Body of pancreas (tissue), 4 donors: ENCODE data around the gene NDUFAF4. TPM values are rescaled to one million over a fixed set of nuclear protein-coding genes. Genes with fewer than 3 reads are reported as not detected.
A peak's percentile ranks its signal among the peaks of the same experiment; 100 is the strongest.

Experiments used
- ATAC-seq: fragments of 150-250 bp; one replicate; pipeline ENCODE4 v1.9.1; 2016
- DNase-seq, 4 donors: peaks; one replicate each; pipeline ENCODE4 v3.0.0-alpha.2; 2019
- H3K27ac ChIP-seq, 4 donors: fragments of 200-600 bp; sonication (generic); 1 replicate in 3 of 4; 2 replicates in 1 of 4; pipeline versions ENCODE4 v1.5.1 to v1.6.1; 2016 to 2019; ENCODE audit warnings: mild to moderate bottlenecking in 1 of 4, mixed read lengths in 1 of 4, moderate library complexity in 1 of 4
- H3K27me3 ChIP-seq, 2 donors: fragments of 200-600 bp; sonication (generic); one replicate each; pipeline ENCODE4 v1.6.0; 2016; ENCODE audit warnings: mild to moderate bottlenecking in 1 of 2
- H3K36me3 ChIP-seq, 2 donors: fragments of 200-600 bp; sonication (generic); replicated peaks in 1 of 2; 2 replicates each; pipeline ENCODE4 v1.5.1; 2016; ENCODE audit warnings: low read depth in 2 of 2; ENCODE audit not compliant: insufficient read depth in 1 of 2
- H3K4me1 ChIP-seq: fragments of 200-600 bp; sonication (generic); one replicate; pipeline ENCODE4 v1.6.0; 2016
- H3K4me3 ChIP-seq, 2 donors: fragments of 200-600 bp; sonication (generic); 1 replicate in 1 of 2; 2 replicates in 1 of 2; pipeline ENCODE4 v1.5.1; 2016 to 2019
- H3K9me3 ChIP-seq, 3 donors: fragments of 200-600 bp; sonication (generic); 1 replicate in 2 of 3; 2 replicates in 1 of 3; pipeline ENCODE4 v1.5.1; 2016
- POLR2A ChIP-seq, 3 donors: fragments of 450-650 bp; IDR thresholded peaks; one replicate each; pipeline ENCODE4 v1.6.1; 2016; ENCODE audit warnings: antibody characterized with exemption in 3 of 3, mild to moderate bottlenecking in 2 of 3
- WGBS, 2 donors: methylation state at CpG; one replicate each; pipeline ENCODE4 v1.1.5; 2017; 5-methylcytosine and 5-hydroxymethylcytosine counted together
- intact Hi-C: fragments of 100-400 bp; cut with DNase I; formaldehyde crosslinking; loops from one replicate; pipeline ENCODE4 v1.15.1; 2023
- total RNA-seq, 2 donors: library from RNA; depleted of rRNA; stranded (reverse); fragments of >200 nt; gene quantifications; one replicate each; pipeline ENCODE4 v1.1.0, GENCODE V29; 2016
- TF ChIP-seq, protein P1 (sequence below), 7 experiments: fragments of 450-650 bp in 4 of 7; fragments of 200-600 bp in 3 of 7; sonication (generic) in 3 of 7; IDR thresholded peaks; one replicate each; pipeline ENCODE4 v1.5.1; 2016 to 2019; ENCODE audit warnings: antibody characterized with exemption in 7 of 7

The NDUFAF4 gene
- total RNA-seq, 2 donors from 2014 or later, result 6.2 to 42.2 TPM

DNA sequence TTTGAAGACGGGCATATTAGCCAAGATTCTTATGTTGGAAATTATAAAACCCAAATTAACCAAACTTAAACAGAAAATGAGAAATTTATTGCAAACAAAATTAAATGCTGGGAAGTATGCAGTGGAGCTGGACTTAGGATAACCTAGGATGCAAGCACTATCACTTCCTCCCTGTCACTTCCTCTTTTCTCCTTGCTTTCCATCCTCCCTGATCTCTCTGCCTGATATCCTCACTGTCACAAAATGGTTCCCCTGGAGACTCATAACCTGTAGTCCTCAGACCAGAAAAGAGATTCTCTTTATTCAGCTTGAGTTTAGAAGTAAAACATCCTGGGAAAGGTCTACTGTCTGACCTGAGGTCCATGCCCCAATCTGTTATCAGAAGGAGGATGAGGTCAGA lies 19.4 kb upstream of the NDUFAF4 start:
- no peaks in the 10 kb centered on the region for H3K36me3 ChIP-seq
- intact Hi-C loops, result no loop called here
- H3K4me3 ChIP-seq, result no peak overlapping the region
- no peaks in the 10 kb centered on the region for H3K4me1 ChIP-seq
- ATAC-seq (no peak), DNase-seq (no peak)
- TF ChIP-seq POLR2A (IDR thresholded peaks at IDR 0.05), result no peak
- TF ChIP-seq, protein P1, sequence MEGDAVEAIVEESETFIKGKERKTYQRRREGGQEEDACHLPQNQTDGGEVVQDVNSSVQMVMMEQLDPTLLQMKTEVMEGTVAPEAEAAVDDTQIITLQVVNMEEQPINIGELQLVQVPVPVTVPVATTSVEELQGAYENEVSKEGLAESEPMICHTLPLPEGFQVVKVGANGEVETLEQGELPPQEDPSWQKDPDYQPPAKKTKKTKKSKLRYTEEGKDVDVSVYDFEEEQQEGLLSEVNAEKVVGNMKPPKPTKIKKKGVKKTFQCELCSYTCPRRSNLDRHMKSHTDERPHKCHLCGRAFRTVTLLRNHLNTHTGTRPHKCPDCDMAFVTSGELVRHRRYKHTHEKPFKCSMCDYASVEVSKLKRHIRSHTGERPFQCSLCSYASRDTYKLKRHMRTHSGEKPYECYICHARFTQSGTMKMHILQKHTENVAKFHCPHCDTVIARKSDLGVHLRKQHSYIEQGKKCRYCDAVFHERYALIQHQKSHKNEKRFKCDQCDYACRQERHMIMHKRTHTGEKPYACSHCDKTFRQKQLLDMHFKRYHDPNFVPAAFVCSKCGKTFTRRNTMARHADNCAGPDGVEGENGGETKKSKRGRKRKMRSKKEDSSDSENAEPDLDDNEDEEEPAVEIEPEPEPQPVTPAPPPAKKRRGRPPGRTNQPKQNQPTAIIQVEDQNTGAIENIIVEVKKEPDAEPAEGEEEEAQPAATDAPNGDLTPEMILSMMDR (IDR thresholded peaks at IDR 0.05), result no peak
- no peaks in the 10 kb centered on the region for H3K27me3 ChIP-seq
- 62 to 67% methylated on average over 1 of the region's 1 CpG for WGBS, 2 donors
- H3K27ac ChIP-seq, result no peak overlapping the region
- no peaks in the 10 kb centered on the region for H3K9me3 ChIP-seq

DNA sequence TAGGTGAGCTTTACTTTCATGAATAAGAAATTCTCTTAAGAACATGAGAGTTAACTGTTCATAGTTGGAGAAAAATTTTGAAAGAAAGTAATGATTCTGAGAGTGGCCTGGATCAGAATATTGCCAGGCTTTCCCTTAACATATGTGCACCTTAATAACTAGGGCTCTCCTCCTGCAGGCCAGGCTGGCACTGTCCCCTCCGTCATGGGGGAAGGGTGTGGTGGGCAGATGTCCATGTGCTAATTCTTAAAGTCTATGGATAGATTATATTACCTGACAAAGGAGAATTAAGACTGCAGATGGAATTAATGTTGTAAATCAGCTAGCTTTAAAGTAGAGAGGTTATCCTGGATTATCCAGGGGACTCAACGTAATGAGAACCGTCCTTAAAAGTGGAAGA lies 15.9 kb upstream of the NDUFAF4 start:
- Histone ChIP-seq H3K9me3 (no peaks in the 10 kb centered on the region), H3K4me1 (no peaks in the 10 kb centered on the region), H3K27ac (no peak overlapping the region), H3K27me3 (no peaks in the 10 kb centered on the region), H3K4me3 (no peak overlapping the region), H3K36me3 (no peaks in the 10 kb centered on the region)
- no peak for DNase-seq
- WGBS, 2 donors, result 62 to 72% methylated on average over 3 of the region's 3 CpGs
- intact Hi-C loops, result no loop called here
- no peak for ATAC-seq
- no peak for TF ChIP-seq POLR2A (IDR thresholded peaks at IDR 0.05)
- TF ChIP-seq, protein P1 (IDR thresholded peaks at IDR 0.05), result no peak

DNA sequence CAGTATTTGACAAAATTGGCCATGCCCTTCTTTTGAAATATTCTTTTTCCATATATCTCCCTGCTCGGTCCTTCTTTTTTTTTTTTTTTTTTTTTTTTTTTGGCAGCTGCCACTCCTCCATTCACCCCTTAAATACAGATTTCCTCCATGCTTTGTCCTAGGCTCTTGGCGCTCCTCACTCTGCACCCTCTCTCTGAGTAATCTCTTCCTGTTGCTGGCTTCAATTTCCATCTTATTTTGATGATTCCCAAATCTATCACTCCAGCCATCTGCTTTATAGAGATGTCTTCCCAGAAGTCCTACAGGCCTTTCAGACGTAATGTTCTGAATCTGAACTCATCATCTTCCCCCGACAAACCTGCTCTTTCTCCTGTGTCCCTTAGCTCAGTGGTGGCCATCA lies 14.1 kb upstream of the NDUFAF4 start:
- WGBS, 2 donors, result 73 to 76% methylated on average over 4 of the region's 4 CpGs
- TF ChIP-seq POLR2A (IDR thresholded peaks at IDR 0.05), result no peak
- TF ChIP-seq, protein P1 (IDR thresholded peaks at IDR 0.05), result no peak
- Histone ChIP-seq H3K27me3 (no peaks in the 10 kb centered on the region), H3K9me3 (no peaks in the 10 kb centered on the region), H3K4me1 (no peaks in the 10 kb centered on the region), H3K36me3 (no peaks in the 10 kb centered on the region), H3K27ac (no peak overlapping the region), H3K4me3 (no peak overlapping the region)
- DNase-seq (no peak), ATAC-seq (no peak)
- intact Hi-C loops, result no loop called here

DNA sequence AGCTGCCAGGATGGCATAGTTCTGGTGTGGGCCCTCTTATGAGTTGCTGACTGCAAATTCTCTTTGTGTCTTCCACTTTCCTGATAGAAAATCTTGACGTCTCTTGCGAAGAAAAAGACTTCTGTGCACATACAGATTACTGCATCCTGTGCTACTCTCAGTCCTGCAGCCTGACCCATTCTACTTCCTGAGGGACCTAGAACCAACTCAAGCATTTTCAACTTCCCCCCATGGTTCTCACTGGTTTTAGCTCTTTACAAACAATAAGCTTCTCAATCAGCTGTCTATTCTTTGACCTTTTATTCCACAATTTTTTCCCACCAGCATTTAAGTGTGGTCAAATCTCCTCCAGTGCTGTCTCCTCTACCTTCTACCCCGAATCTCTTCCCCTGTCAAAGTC lies 13.5 kb upstream of the NDUFAF4 start:
- DNase-seq, result no peak
- intact Hi-C loops, result no loop called here
- WGBS, 2 donors, result 62 to 76% methylated on average over 3 of the region's 3 CpGs

DNA sequence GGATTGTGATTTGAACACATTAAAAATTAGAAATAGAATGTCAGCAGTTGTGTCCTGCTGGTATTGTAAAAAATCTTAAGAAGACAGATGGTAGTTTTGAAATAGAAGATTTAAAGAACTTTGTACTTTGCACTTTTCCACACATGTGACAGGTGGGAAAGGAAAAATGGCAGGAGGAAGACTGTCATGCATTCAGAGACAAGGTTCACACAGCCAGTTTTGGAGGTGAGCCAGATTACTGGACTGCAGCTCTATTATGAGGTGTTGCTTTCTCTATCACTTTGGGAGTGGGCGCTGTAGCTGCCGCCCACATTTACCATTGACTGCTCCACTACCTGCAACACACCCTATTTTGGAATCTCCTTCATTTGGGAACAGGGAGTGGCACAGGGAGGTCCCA lies 12.1 kb upstream of the NDUFAF4 start:
- 63 to 73% methylated on average over 2 of the region's 2 CpGs for WGBS, 2 donors
- DNase-seq, result peak in 2 of 4 donors; percentile 5 to 8

More for the DNA sequence above, 13.5 kb upstream of the NDUFAF4 start:
- H3K4me3 ChIP-seq, result no peak overlapping the region
- H3K36me3 ChIP-seq, result no peaks in the 10 kb centered on the region
- no peaks in the 10 kb centered on the region for H3K4me1 ChIP-seq
- H3K9me3 ChIP-seq, result no peaks in the 10 kb centered on the region
- H3K27ac ChIP-seq, result no peak overlapping the region
- TF ChIP-seq POLR2A (IDR thresholded peaks at IDR 0.05), result no peak
- TF ChIP-seq, protein P1 (IDR thresholded peaks at IDR 0.05), result no peak
- H3K27me3 ChIP-seq, result no peaks in the 10 kb centered on the region
- no peak for ATAC-seq

More for the DNA sequence above, 12.1 kb upstream of the NDUFAF4 start:
- ATAC-seq, result no peak
- intact Hi-C loops, result loop anchor here (10.0 kb wide), 1 partner anchor 145 kb away; no protein-coding TSS in a partner anchor
- no peak overlapping the region for H3K4me3 ChIP-seq
- no peaks in the 10 kb centered on the region for H3K27me3 ChIP-seq
- H3K27ac ChIP-seq, result no peak overlapping the region
- H3K36me3 ChIP-seq, result no peaks in the 10 kb centered on the region
- TF ChIP-seq, protein P1 (IDR thresholded peaks at IDR 0.05), result no peak
- TF ChIP-seq POLR2A (IDR thresholded peaks at IDR 0.05), result no peak
- H3K9me3 ChIP-seq, result no peaks in the 10 kb centered on the region
- H3K4me1 ChIP-seq, result no peaks in the 10 kb centered on the region
